PC-9 (cell line): ENCODE measurements around the gene MRRF.

Experiments
- EZH2 ChIP-seq: fragments of 200-600 bp; sonication (generic); IDR thresholded peaks from 2 replicates; pipeline ENCODE4 v1.8.0; 2017; ENCODE audit warnings: antibody characterized with exemption, low read depth
- TF ChIP-seq, protein P1 (sequence below): fragments of 200-600 bp; sonication (generic); conservative IDR thresholded peaks from 2 replicates; pipeline ENCODE4 v1.6.1; 2017; ENCODE audit warnings: mixed run types, antibody characterized with exemption, mild to moderate bottlenecking, moderate library complexity

- TF ChIP-seq, protein P1, sequence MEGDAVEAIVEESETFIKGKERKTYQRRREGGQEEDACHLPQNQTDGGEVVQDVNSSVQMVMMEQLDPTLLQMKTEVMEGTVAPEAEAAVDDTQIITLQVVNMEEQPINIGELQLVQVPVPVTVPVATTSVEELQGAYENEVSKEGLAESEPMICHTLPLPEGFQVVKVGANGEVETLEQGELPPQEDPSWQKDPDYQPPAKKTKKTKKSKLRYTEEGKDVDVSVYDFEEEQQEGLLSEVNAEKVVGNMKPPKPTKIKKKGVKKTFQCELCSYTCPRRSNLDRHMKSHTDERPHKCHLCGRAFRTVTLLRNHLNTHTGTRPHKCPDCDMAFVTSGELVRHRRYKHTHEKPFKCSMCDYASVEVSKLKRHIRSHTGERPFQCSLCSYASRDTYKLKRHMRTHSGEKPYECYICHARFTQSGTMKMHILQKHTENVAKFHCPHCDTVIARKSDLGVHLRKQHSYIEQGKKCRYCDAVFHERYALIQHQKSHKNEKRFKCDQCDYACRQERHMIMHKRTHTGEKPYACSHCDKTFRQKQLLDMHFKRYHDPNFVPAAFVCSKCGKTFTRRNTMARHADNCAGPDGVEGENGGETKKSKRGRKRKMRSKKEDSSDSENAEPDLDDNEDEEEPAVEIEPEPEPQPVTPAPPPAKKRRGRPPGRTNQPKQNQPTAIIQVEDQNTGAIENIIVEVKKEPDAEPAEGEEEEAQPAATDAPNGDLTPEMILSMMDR = no peak
- no peak for TF ChIP-seq EZH2
Observed at GRCh38 chr9:122315534-122315933, 50.9 kb downstream of the MRRF start.
